ENCODE measurements around the gene TMPRSS9.

TMPRSS9 gene

GRCh38 chr19:2428756-2429711 lies 69.0 kb downstream of the TMPRSS9 start:
- FAIRE-seq (no peak), DNase-seq (ENCODE audit: insufficient read length, low spot score) (no peak)
- TF ChIP-seq POLR2A (IDR thresholded peaks at IDR 0.05; ENCODE audit: low read depth, low read length) (no peak), PAX5 (IDR thresholded peaks at IDR 0.05; ENCODE audit: insufficient read depth, low read length, severe bottlenecking) (no peak), POU2F2 (IDR thresholded peaks at IDR 0.05; ENCODE audit: low read depth, low read length) (no peak), POLR2AphosphoS5 (IDR thresholded peaks at IDR 0.05; ENCODE audit: low read depth, low read length) (no peak; the same call in 1 of the 2 replicates)

- DNase-seq (ENCODE audit: insufficient read length, low spot score): no peak
- FAIRE-seq: no peak
- TF ChIP-seq POLR2AphosphoS5 (IDR thresholded peaks at IDR 0.05; ENCODE audit: low read depth, low read length): peak; percentile 34; the same call in 1 of the 2 replicates
- no peak for TF ChIP-seq POU2F2 (IDR thresholded peaks at IDR 0.05; ENCODE audit: low read depth, low read length)
Observed at GRCh38 chr19:2429917-2430535, 70.0 kb downstream of the TMPRSS9 start.

GRCh38 chr19:2431318-2432055 lies 71.4 kb downstream of the TMPRSS9 start:
- no peak for FAIRE-seq
- DNase-seq (ENCODE audit: insufficient read length, low spot score): no peak
- TF ChIP-seq POLR2AphosphoS5 (IDR thresholded peaks at IDR 0.05; ENCODE audit: low read depth, low read length) (no peak), TAF1 (IDR thresholded peaks at IDR 0.05; ENCODE audit: low read depth, low read length) (no peak)

GRCh38 chr19:2432131-2432848 lies 72.2 kb downstream of the TMPRSS9 start:
- DNase-seq (ENCODE audit: insufficient read length, low spot score): no peak
- FAIRE-seq: no peak
- TF ChIP-seq SPI1 (IDR thresholded peaks at IDR 0.05; ENCODE audit: low read depth, low read length) (no peak), POU2F2 (IDR thresholded peaks at IDR 0.05; ENCODE audit: low read depth, low read length) (no peak), PAX5 (IDR thresholded peaks at IDR 0.05; ENCODE audit: insufficient read depth, low read length, severe bottlenecking) (no peak), TAF1 (IDR thresholded peaks at IDR 0.05; ENCODE audit: low read depth, low read length) (no peak), POLR2AphosphoS5 (IDR thresholded peaks at IDR 0.05; ENCODE audit: low read depth, low read length) (no peak), POLR2A (IDR thresholded peaks at IDR 0.05; ENCODE audit: low read depth, low read length) (no peak)

- FAIRE-seq (no peak), DNase-seq (ENCODE audit: insufficient read length, low spot score) (no peak)
- TF ChIP-seq POU2F2 (IDR thresholded peaks at IDR 0.05; ENCODE audit: low read depth, low read length) (no peak), POLR2AphosphoS5 (IDR thresholded peaks at IDR 0.05; ENCODE audit: low read depth, low read length) (no peak), PAX5 (IDR thresholded peaks at IDR 0.05; ENCODE audit: insufficient read depth, low read length, severe bottlenecking) (no peak), POLR2A (IDR thresholded peaks at IDR 0.05; ENCODE audit: low read depth, low read length) (no peak), TAF1 (IDR thresholded peaks at IDR 0.05; ENCODE audit: low read depth, low read length) (no peak), SPI1 (IDR thresholded peaks at IDR 0.05; ENCODE audit: low read depth, low read length) (no peak)
Observed at GRCh38 chr19:2433854-2434253, 73.8 kb downstream of the TMPRSS9 start.

GRCh38 chr19:2434267-2434666 lies 74.2 kb downstream of the TMPRSS9 start:
- TF ChIP-seq POLR2AphosphoS5 (IDR thresholded peaks at IDR 0.05; ENCODE audit: low read depth, low read length): no peak
- no peak for TF ChIP-seq POLR2A (IDR thresholded peaks at IDR 0.05; ENCODE audit: low read depth, low read length)
- no peak for TF ChIP-seq POU2F2 (IDR thresholded peaks at IDR 0.05; ENCODE audit: low read depth, low read length)
- no peak for TF ChIP-seq PAX5 (IDR thresholded peaks at IDR 0.05; ENCODE audit: insufficient read depth, low read length, severe bottlenecking)
- TF ChIP-seq TAF1 (IDR thresholded peaks at IDR 0.05; ENCODE audit: low read depth, low read length): no peak
- no peak for TF ChIP-seq SPI1 (IDR thresholded peaks at IDR 0.05; ENCODE audit: low read depth, low read length)
- FAIRE-seq: no peak
- no peak for DNase-seq (ENCODE audit: insufficient read length, low spot score)

- no peak for DNase-seq (ENCODE audit: insufficient read length, low spot score)
- FAIRE-seq: no peak
Observed at GRCh38 chr19:2434721-2435265, 74.7 kb downstream of the TMPRSS9 start.

GRCh38 chr19:2436384-2436783 lies 76.3 kb downstream of the TMPRSS9 start:
- FAIRE-seq: no peak
- TF ChIP-seq TAF1 (IDR thresholded peaks at IDR 0.05; ENCODE audit: low read depth, low read length) (no peak), SPI1 (IDR thresholded peaks at IDR 0.05; ENCODE audit: low read depth, low read length) (no peak), POLR2AphosphoS5 (IDR thresholded peaks at IDR 0.05; ENCODE audit: low read depth, low read length) (no peak), POU2F2 (IDR thresholded peaks at IDR 0.05; ENCODE audit: low read depth, low read length) (no peak), POLR2A (IDR thresholded peaks at IDR 0.05; ENCODE audit: low read depth, low read length) (no peak), PAX5 (IDR thresholded peaks at IDR 0.05; ENCODE audit: insufficient read depth, low read length, severe bottlenecking) (no peak)
- no peak for DNase-seq (ENCODE audit: insufficient read length, low spot score)

More at GRCh38 chr19:2434721-2435265, 74.7 kb downstream of the TMPRSS9 start:
- no peak for TF ChIP-seq POU2F2 (IDR thresholded peaks at IDR 0.05; ENCODE audit: low read depth, low read length)
- no peak for TF ChIP-seq TAF1 (IDR thresholded peaks at IDR 0.05; ENCODE audit: low read depth, low read length)
- TF ChIP-seq POLR2AphosphoS5 (IDR thresholded peaks at IDR 0.05; ENCODE audit: low read depth, low read length): no peak
- TF ChIP-seq POLR2A (IDR thresholded peaks at IDR 0.05; ENCODE audit: low read depth, low read length): no peak
- TF ChIP-seq SPI1 (IDR thresholded peaks at IDR 0.05; ENCODE audit: low read depth, low read length): no peak
- TF ChIP-seq PAX5 (IDR thresholded peaks at IDR 0.05; ENCODE audit: insufficient read depth, low read length, severe bottlenecking): no peak

Data from GM12891 (cell line).